Neural cell (in vitro differentiated cells): ENCODE data around the gene ZNF362. TPM values are rescaled to one million over a fixed set of nuclear protein-coding genes. Genes with fewer than 3 reads are reported as not detected.

Source experiments
- H2AFZ ChIP-seq: fragments of 200-600, 300-800 bp; sonication (generic), shearing (Covaris generic); 2 replicates; pipeline ENCODE4 v1.6.0; 2014; ENCODE audit warnings: low read depth, mild to moderate bottlenecking, antibody characterized with exemption, low read length, moderate library complexity
- H3F3A ChIP-seq: fragments of 200-600 bp; shearing (Covaris generic); 2 replicates; pipeline ENCODE4 v1.6.1; 2016; ENCODE audit warnings: mild to moderate bottlenecking, moderate library complexity, mixed read lengths, antibody characterized with exemption, low read length; ENCODE audit not compliant: insufficient read depth, poor library complexity, severe bottlenecking
- H3K27ac ChIP-seq: fragments of 200-600, 300-800 bp; sonication (generic), shearing (Covaris generic); 2 replicates; pipeline ENCODE4 v1.5.1; 2014; ENCODE audit warnings: mild to moderate bottlenecking, low read length, moderate library complexity
- H3K27me3 ChIP-seq: fragments of 300-800, 200-600 bp; sonication (generic), shearing (Covaris generic); 2 replicates; pipeline ENCODE4 v1.6.0; 2014; ENCODE audit warnings: mild to moderate bottlenecking, low read depth, low read length, moderate library complexity; ENCODE audit not compliant: insufficient read depth
- H3K36me3 ChIP-seq: fragments of 300-800, 200-600 bp; sonication (generic), shearing (Covaris generic); 2 replicates; pipeline ENCODE4 v1.5.1; 2014; ENCODE audit warnings: mild to moderate bottlenecking, antibody characterized with exemption, low read length, moderate library complexity; ENCODE audit not compliant: insufficient read depth
- H3K4me2 ChIP-seq: fragments of 300-800, 200-600 bp; sonication (generic), shearing (Covaris generic); 2 replicates; pipeline ENCODE4 v1.6.0; 2014; ENCODE audit warnings: mild to moderate bottlenecking, low read length
- H3K4me3 ChIP-seq: fragments of 300-800, 200-600 bp; sonication (generic), shearing (Covaris generic); 2 replicates; pipeline ENCODE4 v1.5.1; 2014; ENCODE audit warnings: mild to moderate bottlenecking, low read length, moderate library complexity
- H3K79me2 ChIP-seq: fragments of 200-600 bp; shearing (Covaris generic); replicated peaks from 2 replicates; pipeline ENCODE4 v1.6.0; 2014; ENCODE audit warnings: mild to moderate bottlenecking, low read length, moderate library complexity; ENCODE audit not compliant: insufficient read depth
- H3K9ac ChIP-seq: fragments of 300-800, 200-600 bp; sonication (generic), shearing (Covaris generic); 2 replicates; pipeline ENCODE4 v1.6.1; 2016; ENCODE audit warnings: mild to moderate bottlenecking, low read length, mixed read lengths
- H3K9me2 ChIP-seq: fragments of 200-600 bp; shearing (Covaris generic); 2 replicates; pipeline ENCODE4 v1.6.1; 2016; ENCODE audit warnings: mild to moderate bottlenecking, low read length, mixed read lengths; ENCODE audit not compliant: insufficient read depth
- H3K9me3 ChIP-seq: fragments of 200-600, 300-800 bp; sonication (generic), shearing (Covaris generic); 2 replicates; pipeline ENCODE4 v1.6.1; 2016; ENCODE audit warnings: mild to moderate bottlenecking, mixed run types, low read length, moderate library complexity, mixed read lengths
- H4K20me1 ChIP-seq: fragments of 200-600 bp; shearing (Covaris generic); 2 replicates; pipeline ENCODE4 v1.6.1; 2016; ENCODE audit warnings: mild to moderate bottlenecking, mixed run types; ENCODE audit not compliant: insufficient read depth
- EP300 ChIP-seq: fragments of 450-650 bp; conservative IDR thresholded peaks from 2 replicates; pipeline ENCODE4 v1.6.1; 2014; ENCODE audit warnings: antibody characterized with exemption, mild to moderate bottlenecking, moderate library complexity; ENCODE audit not compliant: poor library complexity, severe bottlenecking
- EZH2 ChIP-seq: fragments of 200-600, 300-800 bp; shearing (Covaris generic), sonication (generic); IDR thresholded peaks from 2 replicates; pipeline ENCODE4 v1.6.1; 2014; ENCODE audit warnings: antibody characterized with exemption, low read length, borderline replicate concordance, mild to moderate bottlenecking; ENCODE audit not compliant: insufficient read depth, poor library complexity, severe bottlenecking
- MXI1 ChIP-seq: fragments of 450-650 bp; conservative IDR thresholded peaks from 2 replicates; pipeline ENCODE4 v1.6.1; 2014; ENCODE audit warnings: antibody characterized with exemption, mild to moderate bottlenecking; ENCODE audit not compliant: poor library complexity, severe bottlenecking
- POLR2AphosphoS5 ChIP-seq: IDR thresholded peaks from 2 replicates; pipeline ENCODE4 v1.6.1; 2012
- RAD21 ChIP-seq: fragments of 450-650 bp; conservative IDR thresholded peaks from 2 replicates; pipeline ENCODE4 v1.6.1; 2014; ENCODE audit warnings: antibody characterized with exemption, mild to moderate bottlenecking, moderate library complexity
- REST ChIP-seq: IDR thresholded peaks from 2 replicates; pipeline ENCODE4 v1.6.1; 2012; ENCODE audit warnings: borderline replicate concordance
- SMC3 ChIP-seq: fragments of 450-650 bp; conservative IDR thresholded peaks from 2 replicates; pipeline ENCODE4 v1.6.1; 2014; ENCODE audit warnings: antibody characterized with exemption, mild to moderate bottlenecking, moderate library complexity; ENCODE audit not compliant: poor library complexity
- TAF1 ChIP-seq: IDR thresholded peaks from 2 replicates; pipeline ENCODE4 v1.6.1; 2012; ENCODE audit warnings: low read depth
- polyA plus RNA-seq: library from polyadenylated mRNA; depleted of rRNA; stranded (reverse); fragments of >200 nt; gene quantifications from 2 replicates; pipeline ENCODE4 v1.2.3, GENCODE V29; 2014
- TF ChIP-seq, protein P1 (sequence below): fragments of 450-650 bp; IDR thresholded peaks from 2 replicates; pipeline ENCODE4 v1.5.1; 2014; ENCODE audit warnings: antibody characterized with exemption, mild to moderate bottlenecking, moderate library complexity; ENCODE audit not compliant: poor library complexity, severe bottlenecking

The ZNF362 gene
- polyA plus RNA-seq, 1 donor from 2014 or later, result 17.6 TPM

GRCh38 chr1:33341190-33341589 lies 84.9 kb downstream of the ZNF362 start:
- Histone ChIP-seq H3K4me3 (no peak overlapping the region), H3F3A (no peaks in the 10 kb centered on the region), H3K36me3 (peaks cover 5% of the 10 kb centered on the region), H3K79me2 (peaks cover 100% of the 10 kb centered on the region), H3K27ac (no peak overlapping the region), H2AFZ (no peak overlapping the region), H3K9me3 (no peaks in the 10 kb centered on the region), H3K27me3 (no peaks in the 10 kb centered on the region), H3K9ac (no peak overlapping the region), H3K4me2 (no peak overlapping the region), H4K20me1 (peaks cover 41% of the 10 kb centered on the region), H3K9me2 (no peaks in the 10 kb centered on the region)
- TF ChIP-seq, protein P1, sequence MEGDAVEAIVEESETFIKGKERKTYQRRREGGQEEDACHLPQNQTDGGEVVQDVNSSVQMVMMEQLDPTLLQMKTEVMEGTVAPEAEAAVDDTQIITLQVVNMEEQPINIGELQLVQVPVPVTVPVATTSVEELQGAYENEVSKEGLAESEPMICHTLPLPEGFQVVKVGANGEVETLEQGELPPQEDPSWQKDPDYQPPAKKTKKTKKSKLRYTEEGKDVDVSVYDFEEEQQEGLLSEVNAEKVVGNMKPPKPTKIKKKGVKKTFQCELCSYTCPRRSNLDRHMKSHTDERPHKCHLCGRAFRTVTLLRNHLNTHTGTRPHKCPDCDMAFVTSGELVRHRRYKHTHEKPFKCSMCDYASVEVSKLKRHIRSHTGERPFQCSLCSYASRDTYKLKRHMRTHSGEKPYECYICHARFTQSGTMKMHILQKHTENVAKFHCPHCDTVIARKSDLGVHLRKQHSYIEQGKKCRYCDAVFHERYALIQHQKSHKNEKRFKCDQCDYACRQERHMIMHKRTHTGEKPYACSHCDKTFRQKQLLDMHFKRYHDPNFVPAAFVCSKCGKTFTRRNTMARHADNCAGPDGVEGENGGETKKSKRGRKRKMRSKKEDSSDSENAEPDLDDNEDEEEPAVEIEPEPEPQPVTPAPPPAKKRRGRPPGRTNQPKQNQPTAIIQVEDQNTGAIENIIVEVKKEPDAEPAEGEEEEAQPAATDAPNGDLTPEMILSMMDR, result no peak
- TF ChIP-seq RAD21 (no peak), SMC3 (no peak), MXI1 (no peak), TAF1 (no peak), REST (no peak), POLR2AphosphoS5 (no peak), EZH2 (no peak), EP300 (no peak)

DNA sequence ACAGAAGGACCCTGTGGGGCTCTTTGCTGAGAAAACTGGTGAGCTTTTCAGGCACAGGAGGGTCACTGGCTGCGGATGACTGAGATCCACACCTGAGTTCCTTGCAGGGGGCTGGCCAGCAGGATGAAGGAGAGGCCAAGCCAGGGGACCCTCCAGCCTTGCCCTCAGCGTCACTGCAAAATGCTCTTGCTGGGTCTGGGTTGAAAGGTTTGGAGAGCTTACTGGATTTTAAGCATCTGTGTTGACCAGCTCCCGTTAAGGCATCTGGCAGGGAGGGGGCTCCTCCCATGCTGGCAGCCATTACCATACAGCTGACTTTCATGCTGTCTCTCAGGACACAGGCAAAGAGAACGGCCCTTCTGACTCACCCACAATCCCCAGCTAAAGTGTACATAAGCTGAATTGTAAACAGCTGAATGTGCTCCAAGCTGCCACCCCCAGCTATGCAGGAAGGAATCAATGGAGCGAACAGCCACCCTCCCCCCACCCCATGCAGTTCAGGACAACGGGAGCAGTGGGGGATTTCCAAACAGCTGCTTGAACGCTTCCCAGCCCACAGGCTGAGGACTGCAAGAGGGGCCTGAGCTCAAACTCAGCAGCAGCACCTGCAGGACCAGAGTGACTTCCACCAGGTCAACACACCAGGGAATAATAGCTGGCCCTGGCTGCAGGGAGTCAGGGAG lies 85.9 kb downstream of the ZNF362 start:
- no peaks in the 10 kb centered on the region for H3K9me3 ChIP-seq
- H3F3A ChIP-seq, result no peaks in the 10 kb centered on the region
- peak overlapping the region; percentile 32 for H3K9ac ChIP-seq
- H3K27me3 ChIP-seq, result no peaks in the 10 kb centered on the region
- peaks cover 5% of the 10 kb centered on the region for H3K36me3 ChIP-seq
- peak overlapping the region; percentile 52 for H3K4me3 ChIP-seq
- no peaks in the 10 kb centered on the region for H3K9me2 ChIP-seq
- no peak overlapping the region for H2AFZ ChIP-seq
- no peak overlapping the region for H3K4me2 ChIP-seq
- peaks cover 41% of the 10 kb centered on the region for H4K20me1 ChIP-seq
- no peak for TF ChIP-seq REST
- no peak for TF ChIP-seq EP300
- TF ChIP-seq SMC3, result no peak
- no peak for TF ChIP-seq EZH2
- TF ChIP-seq, protein P1, result no peak
- H3K27ac ChIP-seq, result peak overlapping the region; percentile 42
- peaks cover 100% of the 10 kb centered on the region for H3K79me2 ChIP-seq
